CD4-positive, alpha-beta T cell treated with Interleukin-10 for 1 hour (primary cell): Measurements from ENCODE around the gene ACTR2.

Source experiments
- DNase-seq: peaks from one replicate; pipeline ENCODE4 v3.0.0-alpha.2; 2020

ACTR2 gene

DNA sequence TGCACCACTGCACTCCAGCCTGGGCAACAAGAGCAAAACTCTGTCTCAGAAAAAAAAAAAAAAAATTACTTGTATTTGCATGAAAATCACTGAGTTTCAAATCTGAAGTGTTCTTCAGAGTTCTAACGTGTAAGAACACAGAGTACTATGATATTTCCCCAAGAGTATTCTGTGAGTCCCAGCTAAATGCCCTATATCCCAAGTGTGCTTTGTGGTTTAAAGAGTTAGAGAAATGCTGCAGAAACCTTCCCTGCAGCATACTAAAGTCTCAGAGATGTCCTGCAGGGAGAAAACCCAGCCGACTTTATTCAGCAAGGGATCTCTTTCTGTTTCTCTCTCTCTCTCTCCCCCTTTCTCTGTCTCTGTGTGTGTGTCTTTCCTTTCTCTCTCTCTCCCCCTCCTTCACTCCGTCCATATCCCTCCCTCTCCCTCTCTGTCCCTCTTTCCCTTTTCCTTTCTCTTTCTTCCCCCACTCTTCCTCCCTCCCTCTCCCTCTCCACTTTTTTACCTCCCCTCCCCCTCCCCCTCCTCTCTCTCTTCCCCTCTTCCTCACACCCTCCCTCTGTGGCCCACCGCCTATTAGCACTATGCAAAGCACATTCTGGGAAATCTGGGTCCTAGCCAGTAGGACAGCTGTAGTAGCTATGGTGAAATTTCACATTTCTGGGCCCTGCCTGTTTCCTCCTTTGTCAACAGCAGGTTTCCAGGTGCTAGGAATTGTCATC lies 54.2 kb downstream of the ACTR2 start:
- DNase-seq = no peak

GRCh38 chr2:65282477-65283053 lies 54.9 kb downstream of the ACTR2 start:
- no peak for DNase-seq

DNA sequence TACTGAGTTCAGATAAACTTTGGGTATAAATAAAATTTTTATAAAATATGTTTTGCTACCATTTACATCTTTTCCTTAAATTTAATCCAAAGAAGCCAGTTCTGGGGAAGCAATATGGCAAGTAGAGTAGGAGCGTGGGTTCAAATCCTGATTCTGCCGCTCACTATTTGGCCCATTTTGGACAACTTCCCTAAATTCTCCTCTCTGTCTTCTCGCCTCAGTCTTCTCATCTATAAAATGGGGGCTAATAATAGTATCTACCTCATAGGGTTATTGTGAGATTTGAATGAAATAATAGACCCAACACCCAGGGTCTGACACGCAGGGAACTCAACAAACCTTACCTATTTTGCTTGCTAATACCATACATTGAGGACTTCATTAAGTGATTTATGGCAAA lies 59.7 kb downstream of the ACTR2 start:
- no peak for DNase-seq

- no peak for DNase-seq
These were observed 63.8 kb downstream of the ACTR2 start for GRCh38 chr2:65291216-65292105.

DNA sequence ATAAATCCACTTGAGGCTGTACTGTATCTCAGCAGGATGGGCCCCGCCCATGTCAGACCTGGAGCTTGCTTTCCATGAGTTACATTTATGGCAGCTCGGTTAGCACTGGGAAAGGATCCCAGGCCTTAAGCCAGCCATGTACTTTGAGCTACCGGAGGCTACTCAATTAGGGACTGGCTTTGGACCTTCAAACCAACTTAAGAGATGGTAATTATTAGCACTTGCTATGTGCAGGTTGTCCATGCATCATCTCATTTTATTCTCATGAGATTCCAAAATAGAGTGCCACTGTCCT lies 64.4 kb downstream of the ACTR2 start:
- no peak for DNase-seq

- no peak for DNase-seq
These were observed 64.9 kb downstream of the ACTR2 start for GRCh38 chr2:65292461-65293011.

GRCh38 chr2:65293376-65293775 lies 65.7 kb downstream of the ACTR2 start:
- no peak for DNase-seq

- DNase-seq = no peak
These were observed 66.5 kb downstream of the ACTR2 start for GRCh38 chr2:65294136-65294535.

DNA sequence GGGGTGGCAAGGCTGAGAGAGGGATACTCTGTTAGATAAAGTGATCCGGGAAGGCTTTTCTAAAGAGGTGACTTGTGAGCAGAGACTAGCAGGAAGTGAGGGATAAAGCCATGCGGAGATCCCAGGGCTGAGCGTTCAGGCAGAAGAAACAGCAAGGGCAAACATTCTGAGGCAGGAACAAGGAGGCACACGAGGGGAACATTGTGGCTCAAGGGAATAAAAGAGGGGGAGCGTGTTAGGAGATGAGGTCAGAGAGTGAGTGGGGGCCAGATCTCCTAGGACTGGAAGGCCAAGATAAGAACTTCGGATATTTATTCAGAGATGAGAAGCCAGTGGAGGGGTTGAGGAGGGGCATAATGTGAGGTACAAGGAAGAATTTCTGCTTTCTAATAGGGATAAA lies 67.1 kb downstream of the ACTR2 start:
- no peak for DNase-seq

- DNase-seq = no peak
These were observed 69.3 kb downstream of the ACTR2 start for GRCh38 chr2:65296971-65297370.

DNA sequence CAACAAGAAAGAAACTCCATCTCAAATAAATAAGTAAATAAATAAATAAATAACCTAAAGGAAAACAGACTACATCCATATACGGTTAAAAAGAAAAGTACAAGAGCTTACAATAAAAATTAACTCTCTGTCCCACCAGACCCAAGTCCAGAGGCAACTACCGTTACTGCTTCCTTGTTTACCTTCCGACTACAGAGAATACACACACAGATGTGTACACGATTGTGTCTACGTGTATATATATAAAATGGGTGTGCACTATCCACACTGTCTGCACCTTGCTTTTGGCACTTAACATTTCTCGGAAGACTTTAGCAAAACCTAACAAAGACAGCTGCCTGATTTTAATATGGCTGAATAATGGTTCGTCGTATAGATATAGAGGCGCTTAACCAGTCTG lies 69.9 kb downstream of the ACTR2 start:
- no peak for DNase-seq

GRCh38 chr2:65298089-65298488 lies 70.5 kb downstream of the ACTR2 start:
- no peak for DNase-seq

- DNase-seq = no peak
These were observed 71.6 kb downstream of the ACTR2 start for GRCh38 chr2:65299246-65299645.

DNA sequence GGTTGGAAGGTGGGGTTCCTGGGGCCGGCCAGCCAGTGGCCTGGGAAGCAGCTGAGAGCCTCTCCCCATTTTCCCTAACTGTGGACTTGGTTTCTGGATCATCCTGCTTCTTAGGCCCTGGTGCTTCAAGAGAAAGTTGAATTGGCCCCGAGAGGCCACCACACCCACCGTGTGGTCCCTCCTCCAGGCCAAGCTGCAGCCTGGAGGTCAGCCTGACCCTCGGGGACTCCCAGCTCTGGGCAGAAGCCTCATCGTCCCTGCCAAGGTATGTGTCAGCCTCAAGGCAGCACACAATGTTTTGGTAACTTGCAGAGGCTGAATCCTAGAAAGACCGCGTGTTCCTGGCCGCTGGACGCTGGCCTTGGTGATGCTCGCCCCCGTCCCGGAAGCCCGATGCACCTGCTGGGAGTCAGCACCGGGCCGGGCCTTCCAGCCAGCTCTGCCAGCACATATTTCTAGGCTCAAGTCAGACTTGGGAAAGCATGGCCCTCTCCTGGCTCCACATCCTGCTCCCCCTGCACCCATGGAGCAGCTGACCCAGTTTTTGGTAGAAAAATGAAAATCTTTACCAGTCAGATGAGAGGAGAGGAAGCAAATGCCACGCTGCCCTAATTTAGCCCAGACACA lies 72.6 kb downstream of the ACTR2 start:
- no peak for DNase-seq

- peak; percentile 40 for DNase-seq
These were observed 73.4 kb downstream of the ACTR2 start for GRCh38 chr2:65300761-65301711.

DNA sequence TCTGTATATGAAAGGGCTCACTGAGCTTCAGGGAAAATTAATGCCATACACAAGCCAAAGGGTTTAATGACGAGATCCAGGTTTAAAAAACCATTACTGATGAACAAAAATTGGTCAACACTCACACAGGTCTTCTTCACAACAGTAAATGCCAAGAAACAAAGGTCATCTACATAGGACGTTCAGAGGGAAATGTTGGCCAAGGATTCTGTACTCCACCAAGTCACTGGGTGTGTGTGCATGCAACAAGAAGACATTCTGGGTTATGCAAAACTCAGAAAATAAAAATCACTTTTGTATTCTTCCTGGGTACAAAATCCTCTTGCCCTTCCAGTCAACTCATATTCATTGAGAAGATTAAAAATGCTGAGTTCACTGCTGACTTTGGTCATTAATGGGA lies 78.3 kb downstream of the ACTR2 start:
- DNase-seq = no peak

DNA sequence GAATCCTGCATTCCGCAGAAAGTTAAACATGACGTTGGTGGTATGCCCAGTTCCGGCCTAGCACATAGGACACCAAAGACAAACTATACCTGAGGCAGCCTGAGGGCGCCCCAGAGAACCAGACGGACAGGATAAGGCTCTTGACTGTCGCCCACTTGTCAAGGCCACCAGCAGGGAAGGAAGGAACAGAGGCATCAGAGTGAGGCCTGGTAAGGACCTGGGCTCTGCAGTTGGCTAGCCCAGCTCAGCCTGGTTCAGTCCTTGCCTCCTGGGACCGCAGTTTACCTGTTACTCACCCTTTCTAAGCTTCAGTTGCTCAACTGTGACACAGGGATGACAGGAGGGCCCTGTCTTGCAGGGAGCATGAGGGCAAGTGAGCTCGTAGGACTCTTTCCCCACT lies 82.1 kb downstream of the ACTR2 start:
- no peak for DNase-seq

DNA sequence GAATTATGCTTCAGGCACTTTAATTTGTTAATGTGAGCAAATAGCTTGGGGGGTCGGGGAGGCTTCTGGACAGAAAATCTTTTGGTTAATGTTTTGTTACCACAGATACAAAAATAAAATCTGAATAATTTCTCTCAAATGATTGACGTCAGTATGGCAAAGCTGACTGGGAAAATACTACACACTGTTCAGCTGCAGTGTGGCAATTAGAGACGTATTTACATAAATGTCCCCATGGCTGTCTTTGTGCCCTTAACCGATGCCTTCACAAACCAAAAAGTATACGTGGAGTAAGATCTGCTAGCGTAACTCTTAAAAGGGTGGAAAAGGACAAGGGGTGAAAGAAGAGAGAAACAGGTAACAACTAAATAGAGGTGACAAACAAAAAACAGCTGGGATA lies 83.4 kb downstream of the ACTR2 start:
- DNase-seq = no peak

GRCh38 chr2:65311596-65311995 lies 84.0 kb downstream of the ACTR2 start:
- DNase-seq = no peak

DNA sequence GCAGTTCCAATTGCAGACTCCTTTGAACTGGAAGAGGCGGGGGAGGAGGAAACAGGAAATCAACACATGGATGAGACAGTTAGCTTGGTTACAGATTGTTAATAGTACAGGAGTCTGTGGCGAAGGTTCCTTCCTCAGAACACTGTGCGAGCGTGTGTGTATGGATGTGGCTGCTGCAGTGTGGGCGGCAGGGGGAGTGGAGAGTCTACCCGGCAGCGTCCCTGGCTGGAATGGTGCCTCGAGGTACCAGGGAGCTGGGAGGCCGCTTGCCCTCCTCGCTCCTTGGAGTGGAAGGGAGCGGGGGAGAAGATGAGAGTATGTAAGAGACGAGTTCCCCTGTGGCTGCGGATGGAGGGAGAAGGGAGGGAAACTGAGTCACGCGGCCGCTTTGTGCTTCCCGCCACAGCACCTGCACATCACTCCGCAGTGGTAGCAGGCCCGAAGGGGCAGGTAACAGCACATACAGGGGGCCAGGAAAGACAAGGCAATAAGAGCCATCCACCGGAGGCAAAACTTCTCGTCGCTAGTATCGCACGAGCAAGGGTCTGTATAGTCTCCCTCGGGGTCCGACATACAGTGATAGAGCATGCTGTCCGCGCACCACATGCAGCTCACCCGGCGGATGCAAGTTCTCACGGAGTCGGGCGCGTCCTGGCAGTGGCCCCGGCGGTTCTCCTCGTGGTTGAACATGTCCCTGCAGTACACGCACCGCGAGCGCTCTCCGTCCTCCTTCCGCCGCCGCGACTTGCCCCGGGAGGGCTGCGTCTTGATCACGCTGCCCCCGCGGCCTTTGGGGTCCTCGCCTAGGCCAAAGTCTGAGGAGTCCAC lies 85.7 kb downstream of the ACTR2 start:
- DNase-seq = no peak

DNA sequence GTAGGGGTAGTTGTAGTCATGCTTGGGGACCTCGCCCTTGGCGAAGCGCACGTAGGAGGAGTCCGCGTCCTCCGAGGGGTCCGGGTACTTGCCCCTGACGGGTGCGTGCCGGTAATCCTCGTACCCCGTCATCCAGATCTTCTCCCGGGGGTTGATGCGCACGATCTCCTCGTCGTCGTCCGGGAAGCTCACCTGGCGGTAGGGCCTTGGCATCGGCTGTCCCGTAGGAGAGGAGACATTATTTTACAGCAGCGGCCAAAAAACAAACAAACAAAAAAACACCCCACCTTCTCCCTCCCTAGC lies 86.3 kb downstream of the ACTR2 start:
- no peak for DNase-seq
